ENCODE measurements around the gene KRT80. TPM values are rescaled to one million over a fixed set of nuclear protein-coding genes. Genes with fewer than 3 reads are reported as not detected.

The KRT80 gene
- total and polyA plus RNA-seq, 3 donors from 2014 or later = 0.50 to 1.0 (median 0.94) TPM

GRCh38 chr12:52156757-52157565 lies 34.9 kb downstream of the KRT80 start:
- WGBS, 2 donors = 46 to 56% methylated on average over 9 to 15 of the region's 15 CpGs
- intact Hi-C loops (cut with DNase I; ENCODE audit: low total_unique reads) = loop anchor here (10.0 kb wide), 1 partner anchor 718 kb away; no protein-coding TSS in a partner anchor
- no peaks in the 10 kb centered on the region for H3K4me1 ChIP-seq
- H3K36me3 ChIP-seq (ENCODE audit: low read depth, missing control alignments) = no peaks in the 10 kb centered on the region
- TF ChIP-seq POLR2A (IDR thresholded peaks at IDR 0.05) (no peak), CTCF (IDR thresholded peaks at IDR 0.05) (peak; percentile 72 to 86 (median 85))
- H3K27ac ChIP-seq = no peak overlapping the region
- peak; percentile 86 for DNase-seq
- no peaks in the 10 kb centered on the region for H3K9me3 ChIP-seq
- H3K27me3 ChIP-seq = no peaks in the 10 kb centered on the region
- no peak overlapping the region for H3K4me3 ChIP-seq

- Histone ChIP-seq H3K27ac (no peak overlapping the region), H3K27me3 (no peaks in the 10 kb centered on the region), H3K4me1 (no peaks in the 10 kb centered on the region), H3K9me3 (no peaks in the 10 kb centered on the region), H3K36me3 (ENCODE audit: low read depth, missing control alignments) (no peaks in the 10 kb centered on the region), H3K4me3 (no peak overlapping the region)
- intact Hi-C loops (cut with DNase I; ENCODE audit: low total_unique reads) = loop anchor here (10.0 kb wide), 1 partner anchor 718 kb away; no protein-coding TSS in a partner anchor
- no peak for DNase-seq
- TF ChIP-seq CTCF (IDR thresholded peaks at IDR 0.05) (no peak), POLR2A (IDR thresholded peaks at IDR 0.05) (no peak)
- WGBS, 2 donors = 80 to 89% methylated on average over 4 of the region's 4 CpGs
Measured at GRCh38 chr12:52156311-52156710, 35.5 kb downstream of the KRT80 start.

GRCh38 chr12:52155048-52155868 lies 36.6 kb downstream of the KRT80 start:
- H3K27ac ChIP-seq = no peak overlapping the region
- H3K9me3 ChIP-seq = no peaks in the 10 kb centered on the region
- no peaks in the 10 kb centered on the region for H3K36me3 ChIP-seq (ENCODE audit: low read depth, missing control alignments)
- no peaks in the 10 kb centered on the region for H3K27me3 ChIP-seq
- DNase-seq = no peak
- intact Hi-C loops (cut with DNase I; ENCODE audit: low total_unique reads) = loop anchor here (10.0 kb wide), 1 partner anchor 720 kb away; no protein-coding TSS in a partner anchor
- WGBS, 2 donors = 56 to 77% methylated on average over 5 to 8 of the region's 8 CpGs
- no peak for TF ChIP-seq POLR2A (IDR thresholded peaks at IDR 0.05)
- no peak for TF ChIP-seq CTCF (IDR thresholded peaks at IDR 0.05)
- H3K4me3 ChIP-seq = no peak overlapping the region
- H3K4me1 ChIP-seq = no peaks in the 10 kb centered on the region

- Histone ChIP-seq H3K9me3 (no peaks in the 10 kb centered on the region), H3K27ac (no peak overlapping the region), H3K4me1 (peaks cover 23% of the 10 kb centered on the region), H3K4me3 (no peak overlapping the region), H3K36me3 (ENCODE audit: low read depth, missing control alignments) (no peaks in the 10 kb centered on the region), H3K27me3 (no peaks in the 10 kb centered on the region)
- intact Hi-C loops (cut with DNase I; ENCODE audit: low total_unique reads) = loop anchor here (5.0 to 10.0 kb wide), 2 partner anchors 174 to 722 kb away; no protein-coding TSS in a partner anchor
- TF ChIP-seq POLR2A (IDR thresholded peaks at IDR 0.05) (no peak), CTCF (IDR thresholded peaks at IDR 0.05) (no peak)
- WGBS, 2 donors = 63% methylated on average over 3 to 5 of the region's 5 CpGs
- DNase-seq = no peak
Measured at GRCh38 chr12:52152905-52153317, 38.9 kb downstream of the KRT80 start.
